SK-N-SH treated with all-trans-retinoic acid at 6 μM for 48 hours (cell line): Measurements from ENCODE around the gene DNTT.

Source experiments
- ATAC-seq: fragments of 200-7000 bp; cut with Tn5 transposase; 3 replicates; pipeline ENCODE4 v1.9.1; 2020; ENCODE audit warnings: mild to moderate bottlenecking, moderate library complexity
- ARNTL ChIP-seq: fragments of 450-650 bp; formaldehyde crosslinking; IDR thresholded peaks from 2 replicates; pipeline ENCODE4 v1.5.0; 2020; ENCODE audit warnings: low read depth, mild to moderate bottlenecking, moderate library complexity, borderline replicate concordance
- BACH2 ChIP-seq: fragments of 250-450 bp; sonication (Bioruptor Pico); IDR thresholded peaks from 2 replicates; pipeline ENCODE4 v1.9.0; 2021; ENCODE audit warnings: mild to moderate bottlenecking, borderline replicate concordance
- CREB5 ChIP-seq: fragments of 250-450 bp; sonication (Bioruptor Pico); IDR thresholded peaks from 2 replicates; pipeline ENCODE4 v1.5.1; 2020; ENCODE audit warnings: low read depth, mild to moderate bottlenecking, moderate library complexity
- CSDC2 ChIP-seq: fragments of 250-450 bp; sonication (Bioruptor Pico); IDR thresholded peaks from 2 replicates; pipeline ENCODE4 v1.5.0; 2020; ENCODE audit warnings: mild to moderate bottlenecking, moderate library complexity
- CSRNP3 ChIP-seq: fragments of 250-450 bp; sonication (Bioruptor Pico); IDR thresholded peaks from 2 replicates; pipeline ENCODE4 v1.5.1; 2021; ENCODE audit warnings: mild to moderate bottlenecking, moderate library complexity
- ESRRG ChIP-seq: fragments of 250-450 bp; sonication (Bioruptor Pico); IDR thresholded peaks from 2 replicates; pipeline ENCODE4 v1.6.1; 2021; ENCODE audit warnings: mild to moderate bottlenecking
- GLIS3 ChIP-seq: fragments of 250-450 bp; sonication (Bioruptor Pico); IDR thresholded peaks from 2 replicates; pipeline ENCODE4 v1.5.0; 2020; ENCODE audit warnings: mild to moderate bottlenecking, moderate library complexity
- ISL1 ChIP-seq: fragments of 250-450 bp; sonication (Bioruptor Pico); IDR thresholded peaks from 2 replicates; pipeline ENCODE4 v2.1.2; 2022; ENCODE audit warnings: mild to moderate bottlenecking, moderate library complexity
- OSR1 ChIP-seq: fragments of 250-450 bp; sonication (Bioruptor Pico); IDR thresholded peaks from 2 replicates; pipeline ENCODE4 v1.8.0; 2022; ENCODE audit warnings: moderate library complexity, mild to moderate bottlenecking, inconsistent platforms
- PATZ1 ChIP-seq: fragments of 250-450 bp; sonication (Bioruptor Pico); IDR thresholded peaks from 2 replicates; pipeline ENCODE4 v1.8.0; 2020; ENCODE audit warnings: mild to moderate bottlenecking, moderate library complexity, borderline replicate concordance
- POU6F1 ChIP-seq: fragments of 250-450 bp; sonication (Bioruptor Pico); IDR thresholded peaks from 2 replicates; pipeline ENCODE4 v1.8.0; 2021; ENCODE audit warnings: low read depth, mild to moderate bottlenecking, moderate library complexity, borderline replicate concordance
- SNAI2 ChIP-seq: fragments of 250-450 bp; sonication (Bioruptor Pico); IDR thresholded peaks from 2 replicates; pipeline ENCODE4 v1.5.0; 2020; ENCODE audit warnings: mild to moderate bottlenecking, moderate library complexity
- TOX ChIP-seq: fragments of 250-450 bp; sonication (Bioruptor Pico); IDR thresholded peaks from 2 replicates; pipeline ENCODE4 v1.8.0; 2021; ENCODE audit warnings: mild to moderate bottlenecking, moderate library complexity, borderline replicate concordance
- TSHZ2 ChIP-seq: fragments of 250-450 bp; sonication (Bioruptor Pico); IDR thresholded peaks from 2 replicates; pipeline ENCODE4 v1.5.0; 2020; ENCODE audit warnings: mild to moderate bottlenecking, moderate library complexity
- ZFP3 ChIP-seq: fragments of 250-450 bp; sonication (Bioruptor Pico); IDR thresholded peaks from 2 replicates; pipeline ENCODE4 v1.5.0; 2020; ENCODE audit warnings: mild to moderate bottlenecking, moderate library complexity
- ZFP30 ChIP-seq: fragments of 450-650 bp; formaldehyde crosslinking; IDR thresholded peaks from 2 replicates; pipeline ENCODE4 v1.5.0; 2022; ENCODE audit warnings: mild to moderate bottlenecking, moderate library complexity
- ZNF565 ChIP-seq: fragments of 450-650 bp; formaldehyde crosslinking; conservative IDR thresholded peaks from 2 replicates; pipeline ENCODE4 v1.5.0; 2020; ENCODE audit warnings: low read depth, mild to moderate bottlenecking, moderate library complexity
- ZNF70 ChIP-seq: fragments of 450-650 bp; formaldehyde crosslinking; IDR thresholded peaks from 2 replicates; pipeline ENCODE4 v1.5.0; 2020; ENCODE audit warnings: mild to moderate bottlenecking, moderate library complexity

Gene DNTT

GRCh38 chr10:96376483-96376882 is 72.2 kb downstream of the DNTT start:
- no peak for ATAC-seq
- no peak for TF ChIP-seq ZFP3
- TF ChIP-seq CSRNP3 (CRISPR knock-in tag): no peak
- no peak for TF ChIP-seq POU6F1 (CRISPR knock-in tag)
- TF ChIP-seq TOX (CRISPR knock-in tag): no peak
- no peak for TF ChIP-seq BACH2 (CRISPR knock-in tag)
- no peak for TF ChIP-seq CREB5
- no peak for TF ChIP-seq OSR1 (CRISPR knock-in tag)
- TF ChIP-seq CSDC2 (CRISPR knock-in tag): no peak
- TF ChIP-seq ZNF70 (CRISPR knock-in tag): no peak
- TF ChIP-seq GLIS3 (CRISPR knock-in tag): no peak
- TF ChIP-seq ESRRG (CRISPR knock-in tag): no peak
- no peak for TF ChIP-seq PATZ1 (CRISPR knock-in tag)

GRCh38 chr10:96377816-96378294 is 73.6 kb downstream of the DNTT start:
- no peak for ATAC-seq

More at GRCh38 chr10:96377816-96378294, 73.6 kb downstream of the DNTT start:
- TF ChIP-seq OSR1 (CRISPR knock-in tag) (no peak), ZNF565 (CRISPR knock-in tag) (no peak), ZFP30 (no peak), ZNF70 (CRISPR knock-in tag) (no peak), ZFP3 (no peak), TSHZ2 (no peak), PATZ1 (CRISPR knock-in tag) (no peak), ISL1 (CRISPR knock-in tag) (no peak), SNAI2 (CRISPR knock-in tag) (no peak), GLIS3 (CRISPR knock-in tag) (no peak), CREB5 (no peak), ARNTL (CRISPR knock-in tag) (no peak)
